ENCODE measurements around the gene MEI4.

GRCh38 chr6:77633471-77633870 is 19.4 kb upstream of the MEI4 start:
- TF ChIP-seq CTCF (IDR thresholded peaks at IDR 0.05) = no peak
- TF ChIP-seq POLR2A (IDR thresholded peaks at IDR 0.05) = no peak

All from prostate gland (tissue), 2 donors.